ENCODE measurements around the gene AIG1. TPM values are rescaled to one million over a fixed set of nuclear protein-coding genes. Genes with fewer than 3 reads are reported as not detected.

The AIG1 gene
- total RNA-seq, 1 donor from 2014 or later = 35.2 TPM

GRCh38 chr6:143248359-143248758 is 187.7 kb downstream of the AIG1 start:
- peaks cover 8% of the 10 kb centered on the region for H3K9me3 Mint-ChIP-seq (ENCODE audit: unreplicated experiment)
- no peaks in the 10 kb centered on the region for H3K79me2 ChIP-seq (ENCODE audit: insufficient read depth, low read length)
- no peak for TF ChIP-seq EZH2 (IDR thresholded peaks at IDR 0.05; ENCODE audit: insufficient read depth, low read length)
- TF ChIP-seq CTCF (IDR thresholded peaks at IDR 0.05; ENCODE audit: insufficient read depth, low read depth, low read length) = no peak
- DNase-seq (ENCODE audit: low read depth) = no peak
- no peak overlapping the region for H2AFZ ChIP-seq (ENCODE audit: low read depth, low read length)
- H3K4me1 ChIP-seq (ENCODE audit: insufficient read depth, low read length) = no peaks in the 10 kb centered on the region
- no peaks in the 10 kb centered on the region for H3K27me3 ChIP-seq (ENCODE audit: insufficient read depth, low read length)
- no peaks in the 10 kb centered on the region for H3K4me1 Mint-ChIP-seq (ENCODE audit: low read depth, unreplicated experiment)
- no peak overlapping the region for H3K9ac ChIP-seq (ENCODE audit: low read length)
- H4K20me1 ChIP-seq (ENCODE audit: insufficient read depth, low read length) = no peaks in the 10 kb centered on the region
- no peaks in the 10 kb centered on the region for H3K36me3 Mint-ChIP-seq (ENCODE audit: low read depth, unreplicated experiment)
- no peaks in the 10 kb centered on the region for H3K9me3 ChIP-seq (ENCODE audit: insufficient read depth, low read depth, low read length)
- H3K27ac ChIP-seq (ENCODE audit: low read depth, low read length) = no peak overlapping the region
- FAIRE-seq = no peak
- no peaks in the 10 kb centered on the region for H3K27me3 Mint-ChIP-seq (ENCODE audit: low read depth, unreplicated experiment)
- no peaks in the 10 kb centered on the region for H3K36me3 ChIP-seq (ENCODE audit: insufficient read depth, low read length)
- no peak overlapping the region for H3K4me2 ChIP-seq (ENCODE audit: low read length)
- H3K4me3 Mint-ChIP-seq (ENCODE audit: unreplicated experiment) = no peak overlapping the region
- H3K4me3 ChIP-seq (ENCODE audit: insufficient read depth, low read depth, low read length) = no peak overlapping the region
- no peak overlapping the region for H3K27ac Mint-ChIP-seq (ENCODE audit: unreplicated experiment)

GRCh38 chr6:143251288-143251687 is 190.6 kb downstream of the AIG1 start:
- H3K79me2 ChIP-seq (ENCODE audit: insufficient read depth, low read length) = no peaks in the 10 kb centered on the region
- H3K27ac Mint-ChIP-seq (ENCODE audit: unreplicated experiment) = no peak overlapping the region
- FAIRE-seq = no peak
- H2AFZ ChIP-seq (ENCODE audit: low read depth, low read length) = no peak overlapping the region
- TF ChIP-seq CTCF (IDR thresholded peaks at IDR 0.05; ENCODE audit: insufficient read depth, low read depth, low read length) (no peak), EZH2 (IDR thresholded peaks at IDR 0.05; ENCODE audit: insufficient read depth, low read length) (no peak)
- H3K27ac ChIP-seq (ENCODE audit: low read depth, low read length) = no peak overlapping the region
- no peaks in the 10 kb centered on the region for H4K20me1 ChIP-seq (ENCODE audit: insufficient read depth, low read length)
- H3K9ac ChIP-seq (ENCODE audit: low read length) = no peak overlapping the region
- H3K36me3 ChIP-seq (ENCODE audit: insufficient read depth, low read length) = no peaks in the 10 kb centered on the region
- no peaks in the 10 kb centered on the region for H3K9me3 ChIP-seq (ENCODE audit: insufficient read depth, low read depth, low read length)
- H3K4me2 ChIP-seq (ENCODE audit: low read length) = no peak overlapping the region
- H3K27me3 Mint-ChIP-seq (ENCODE audit: low read depth, unreplicated experiment) = no peaks in the 10 kb centered on the region
- no peak for DNase-seq (ENCODE audit: low read depth)
- no peaks in the 10 kb centered on the region for H3K4me1 ChIP-seq (ENCODE audit: insufficient read depth, low read length)
- H3K4me3 ChIP-seq (ENCODE audit: insufficient read depth, low read depth, low read length) = no peak overlapping the region
- no peaks in the 10 kb centered on the region for H3K36me3 Mint-ChIP-seq (ENCODE audit: low read depth, unreplicated experiment)
- peaks cover 3% of the 10 kb centered on the region for H3K9me3 Mint-ChIP-seq (ENCODE audit: unreplicated experiment)
- H3K4me3 Mint-ChIP-seq (ENCODE audit: unreplicated experiment) = no peak overlapping the region
- no peaks in the 10 kb centered on the region for H3K27me3 ChIP-seq (ENCODE audit: insufficient read depth, low read length)
- no peaks in the 10 kb centered on the region for H3K4me1 Mint-ChIP-seq (ENCODE audit: low read depth, unreplicated experiment)

- Histone ChIP-seq H3K9me3 (ENCODE audit: insufficient read depth, low read depth, low read length) (no peaks in the 10 kb centered on the region), H2AFZ (ENCODE audit: low read depth, low read length) (no peak overlapping the region), H3K36me3 (ENCODE audit: insufficient read depth, low read length) (no peaks in the 10 kb centered on the region), H4K20me1 (ENCODE audit: insufficient read depth, low read length) (no peaks in the 10 kb centered on the region), H3K4me2 (ENCODE audit: low read length) (no peak overlapping the region), H3K9ac (ENCODE audit: low read length) (no peak overlapping the region), H3K27me3 (ENCODE audit: insufficient read depth, low read length) (no peaks in the 10 kb centered on the region), H3K79me2 (ENCODE audit: insufficient read depth, low read length) (no peaks in the 10 kb centered on the region), H3K4me3 (ENCODE audit: insufficient read depth, low read depth, low read length) (no peak overlapping the region), H3K27ac (ENCODE audit: low read depth, low read length) (no peak overlapping the region), H3K4me1 (ENCODE audit: insufficient read depth, low read length) (no peaks in the 10 kb centered on the region)
- no peak overlapping the region for H3K4me3 Mint-ChIP-seq (ENCODE audit: unreplicated experiment)
- TF ChIP-seq CTCF (IDR thresholded peaks at IDR 0.05; ENCODE audit: insufficient read depth, low read depth, low read length) = no peak
- no peak for TF ChIP-seq EZH2 (IDR thresholded peaks at IDR 0.05; ENCODE audit: insufficient read depth, low read length)
- H3K27me3 Mint-ChIP-seq (ENCODE audit: low read depth, unreplicated experiment) = no peaks in the 10 kb centered on the region
- no peaks in the 10 kb centered on the region for H3K4me1 Mint-ChIP-seq (ENCODE audit: low read depth, unreplicated experiment)
- FAIRE-seq (no peak), DNase-seq (ENCODE audit: low read depth) (no peak)
- no peak overlapping the region for H3K27ac Mint-ChIP-seq (ENCODE audit: unreplicated experiment)
- no peaks in the 10 kb centered on the region for H3K9me3 Mint-ChIP-seq (ENCODE audit: unreplicated experiment)
- no peaks in the 10 kb centered on the region for H3K36me3 Mint-ChIP-seq (ENCODE audit: low read depth, unreplicated experiment)
Measured at GRCh38 chr6:143252961-143253360, 192.3 kb downstream of the AIG1 start.
